Mucosa of rectum (tissue), 2 donors: ENCODE results near the gene MET.
"Not testable (repeated sequence)": the region's sequence is repeated elsewhere in the genome, so short reads cannot be mapped to it uniquely, and the experiment has no call there.

ENCODE experiments used
- H3K27ac ChIP-seq, 2 donors: one replicate each; pipeline ENCODE4 v1.7.0; 2013; ENCODE audit warnings: inconsistent platforms in 2 of 2, low read depth in 2 of 2, low read length in 2 of 2
- H3K27me3 ChIP-seq, 2 donors: one replicate each; pipeline ENCODE4 v1.7.0; 2013; ENCODE audit warnings: low read length in 2 of 2; ENCODE audit not compliant: control insufficient read depth in 2 of 2, insufficient read depth in 2 of 2
- H3K36me3 ChIP-seq, 2 donors: one replicate each; pipeline ENCODE4 v1.7.0; 2013; ENCODE audit warnings: low read length in 2 of 2; ENCODE audit not compliant: control insufficient read depth in 2 of 2, insufficient read depth in 2 of 2
- H3K4me1 ChIP-seq, 2 donors: one replicate each; pipeline ENCODE4 v1.7.0; 2013; ENCODE audit warnings: low read length in 2 of 2, mild to moderate bottlenecking in 1 of 2; ENCODE audit not compliant: control insufficient read depth in 2 of 2, insufficient read depth in 2 of 2
- H3K4me3 ChIP-seq, 2 donors: one replicate each; pipeline ENCODE4 v1.7.0; 2013; ENCODE audit warnings: low read length in 2 of 2
- H3K9ac ChIP-seq, 2 donors: one replicate each; pipeline ENCODE4 v1.7.0; 2013; ENCODE audit warnings: low read length in 2 of 2, low read depth in 1 of 2, mild to moderate bottlenecking in 1 of 2
- H3K9me3 ChIP-seq, 2 donors: one replicate each; pipeline ENCODE4 v1.7.0; 2013; ENCODE audit warnings: low read length in 2 of 2; ENCODE audit not compliant: control insufficient read depth in 2 of 2
- donor health status: healthy.
- donor health status: Normal muscosa, but diverticular disease.

Gene MET

GRCh38 chr7:116638592-116638991, 33.4 kb upstream of the MET start:
- not testable (repeated sequence) for H3K4me3 ChIP-seq, H3K36me3 ChIP-seq, H3K27ac ChIP-seq, H3K27me3 ChIP-seq, H3K9me3 ChIP-seq, H3K4me1 ChIP-seq, H3K9ac ChIP-seq

GRCh38 chr7:116641551-116642153, 30.3 kb upstream of the MET start:
- H3K4me3 ChIP-seq = no peak overlapping the region
- H3K9me3 ChIP-seq = no peaks in the 10 kb centered on the region
- no peak overlapping the region for H3K27ac ChIP-seq
- H3K27me3 ChIP-seq = no peaks in the 10 kb centered on the region
- H3K36me3 ChIP-seq = no peaks in the 10 kb centered on the region
- H3K9ac ChIP-seq = no peak overlapping the region
- H3K4me1 ChIP-seq = no peaks in the 10 kb centered on the region

DNA sequence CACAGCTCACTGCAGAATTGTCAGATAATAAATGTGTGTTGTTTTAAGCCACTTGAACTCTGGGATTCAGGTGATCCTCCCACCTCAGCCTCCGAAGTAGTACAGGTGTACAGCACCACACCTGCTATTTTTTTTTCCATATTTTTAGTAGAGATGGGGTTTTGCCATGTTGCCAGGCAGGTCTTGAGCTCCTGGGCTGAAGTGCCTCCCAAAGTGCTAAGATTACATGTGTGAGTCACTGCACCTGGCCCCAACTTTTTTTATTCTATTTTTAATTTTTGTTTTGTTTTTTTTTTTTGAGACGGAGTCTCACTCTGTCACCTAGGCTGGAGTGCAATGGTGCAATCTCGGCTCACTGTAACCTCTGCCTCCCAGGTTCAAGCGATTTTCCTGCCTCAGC, 28.8 kb upstream of the MET start:
- not testable (repeated sequence) for H3K9me3 ChIP-seq, H3K27ac ChIP-seq, H3K4me1 ChIP-seq, H3K36me3 ChIP-seq, H3K4me3 ChIP-seq, H3K27me3 ChIP-seq, H3K9ac ChIP-seq

- Histone ChIP-seq H3K27me3 (no peaks in the 10 kb centered on the region), H3K4me1 (no peaks in the 10 kb centered on the region)
Measured at GRCh38 chr7:116644628-116645027, 27.4 kb upstream of the MET start.

DNA sequence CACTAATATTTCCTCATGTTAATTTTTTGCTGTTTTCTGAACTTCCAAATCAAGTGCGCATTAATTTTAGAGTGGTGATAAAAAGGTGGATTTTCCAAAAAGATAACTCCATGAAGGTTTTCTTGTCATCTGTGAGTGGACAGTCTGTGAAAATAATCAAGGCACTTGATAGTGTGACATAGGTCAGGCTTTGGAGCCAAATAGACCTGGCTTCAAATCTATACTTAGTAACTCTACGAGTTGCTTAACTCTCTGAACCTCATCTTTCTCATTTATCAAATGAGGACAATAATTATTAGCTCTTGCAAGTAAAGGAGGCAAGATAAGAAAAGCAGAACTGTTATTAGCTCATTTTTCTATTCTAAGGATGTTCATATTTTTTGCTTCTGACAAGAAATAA, 24.7 kb upstream of the MET start:
- Histone ChIP-seq H3K4me3 (no peak overlapping the region), H3K9ac (no peak overlapping the region), H3K27me3 (no peaks in the 10 kb centered on the region), H3K27ac (no peak overlapping the region), H3K9me3 (no peaks in the 10 kb centered on the region), H3K36me3 (no peaks in the 10 kb centered on the region), H3K4me1 (no peaks in the 10 kb centered on the region)

More at GRCh38 chr7:116644628-116645027, 27.4 kb upstream of the MET start:
- H3K9ac ChIP-seq = no peak overlapping the region
- no peak overlapping the region for H3K4me3 ChIP-seq
- H3K36me3 ChIP-seq = no peaks in the 10 kb centered on the region
- H3K9me3 ChIP-seq = no peaks in the 10 kb centered on the region
- H3K27ac ChIP-seq = no peak overlapping the region

DNA sequence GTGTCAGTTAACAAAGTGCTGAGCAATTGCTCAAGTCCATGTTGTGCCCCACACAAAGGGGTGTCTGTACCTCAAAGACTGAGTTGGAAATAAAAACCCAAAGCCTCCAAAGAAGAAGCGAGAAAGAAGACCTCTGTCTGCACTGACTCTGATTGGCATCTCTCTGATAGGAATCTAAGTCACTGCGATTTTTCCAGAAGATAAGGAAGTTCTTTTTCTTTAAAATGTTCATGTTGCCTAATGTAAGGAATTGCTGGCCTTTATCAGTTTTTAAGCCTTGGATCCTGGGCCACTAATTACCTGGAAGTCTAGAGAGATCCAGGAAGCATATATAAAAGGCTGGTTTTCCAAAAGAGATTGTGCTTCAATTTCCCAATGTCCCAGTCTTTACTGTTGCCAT, 24.1 kb upstream of the MET start:
- Histone ChIP-seq H3K36me3 (no peaks in the 10 kb centered on the region), H3K4me3 (no peak overlapping the region)

DNA sequence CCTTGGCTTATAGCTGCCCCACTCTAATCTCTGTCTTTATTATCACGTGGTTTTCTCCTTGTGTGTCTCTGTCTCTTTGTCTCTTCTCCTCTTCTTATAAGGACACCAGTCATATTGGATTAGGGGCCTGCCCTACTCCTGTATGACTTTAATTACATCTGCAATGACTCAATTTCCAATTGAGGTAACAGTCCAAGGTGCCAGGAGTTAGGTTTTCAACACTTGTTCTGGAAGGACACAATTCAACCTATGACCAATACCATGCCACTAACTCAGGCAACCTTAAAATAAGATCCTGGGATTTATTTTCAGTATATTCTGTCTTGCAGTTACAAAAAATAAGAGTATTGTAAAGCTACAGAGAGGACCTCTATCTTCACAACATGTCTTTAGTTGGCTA, 21.6 kb upstream of the MET start:
- H3K9me3 ChIP-seq = no peaks in the 10 kb centered on the region
- H3K27me3 ChIP-seq = no peaks in the 10 kb centered on the region
- no peak overlapping the region for H3K9ac ChIP-seq
- H3K4me1 ChIP-seq = no peaks in the 10 kb centered on the region
- H3K4me3 ChIP-seq = no peak overlapping the region
- no peak overlapping the region for H3K27ac ChIP-seq
- H3K36me3 ChIP-seq = no peaks in the 10 kb centered on the region

More for the DNA sequence above, 24.1 kb upstream of the MET start:
- H3K27me3 ChIP-seq = no peaks in the 10 kb centered on the region
- no peak overlapping the region for H3K9ac ChIP-seq
- H3K27ac ChIP-seq = no peak overlapping the region
- H3K4me1 ChIP-seq = no peaks in the 10 kb centered on the region
- H3K9me3 ChIP-seq = no peaks in the 10 kb centered on the region

DNA sequence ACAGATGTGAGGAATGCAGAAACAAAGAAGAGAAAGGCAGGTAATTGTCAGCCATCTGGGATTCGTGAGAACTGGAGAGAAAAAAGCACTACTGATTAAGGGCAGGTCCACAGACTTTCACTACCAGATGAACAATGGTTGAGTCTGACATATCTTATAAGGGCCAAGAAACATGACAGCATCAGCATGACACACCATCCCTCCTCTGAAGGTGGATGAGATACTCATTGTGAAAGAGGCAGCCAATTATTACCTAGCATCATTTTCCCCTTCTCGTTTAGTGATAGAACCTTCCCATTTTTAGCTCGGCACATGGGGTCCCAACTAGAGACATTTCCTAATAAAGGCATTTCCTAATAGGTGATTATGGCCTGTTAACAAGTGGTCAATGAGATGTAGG, 19.2 kb upstream of the MET start:
- no peak overlapping the region for H3K9ac ChIP-seq
- no peaks in the 10 kb centered on the region for H3K4me1 ChIP-seq
- H3K27ac ChIP-seq = no peak overlapping the region
- no peaks in the 10 kb centered on the region for H3K9me3 ChIP-seq
- H3K4me3 ChIP-seq = no peak overlapping the region
- no peaks in the 10 kb centered on the region for H3K36me3 ChIP-seq
- H3K27me3 ChIP-seq = no peaks in the 10 kb centered on the region

GRCh38 chr7:116653204-116653603, 18.8 kb upstream of the MET start:
- H3K27me3 ChIP-seq = no peaks in the 10 kb centered on the region
- H3K27ac ChIP-seq = no peak overlapping the region
- H3K36me3 ChIP-seq = no peaks in the 10 kb centered on the region
- no peaks in the 10 kb centered on the region for H3K4me1 ChIP-seq
- H3K9ac ChIP-seq = no peak overlapping the region
- H3K9me3 ChIP-seq = no peaks in the 10 kb centered on the region
- H3K4me3 ChIP-seq = no peak overlapping the region

- Histone ChIP-seq H3K4me3 (no peak overlapping the region), H3K27me3 (no peaks in the 10 kb centered on the region), H3K27ac (no peak overlapping the region), H3K9ac (no peak overlapping the region), H3K36me3 (no peaks in the 10 kb centered on the region), H3K9me3 (no peaks in the 10 kb centered on the region), H3K4me1 (no peaks in the 10 kb centered on the region)
Measured at GRCh38 chr7:116653646-116654045, 18.4 kb upstream of the MET start.

DNA sequence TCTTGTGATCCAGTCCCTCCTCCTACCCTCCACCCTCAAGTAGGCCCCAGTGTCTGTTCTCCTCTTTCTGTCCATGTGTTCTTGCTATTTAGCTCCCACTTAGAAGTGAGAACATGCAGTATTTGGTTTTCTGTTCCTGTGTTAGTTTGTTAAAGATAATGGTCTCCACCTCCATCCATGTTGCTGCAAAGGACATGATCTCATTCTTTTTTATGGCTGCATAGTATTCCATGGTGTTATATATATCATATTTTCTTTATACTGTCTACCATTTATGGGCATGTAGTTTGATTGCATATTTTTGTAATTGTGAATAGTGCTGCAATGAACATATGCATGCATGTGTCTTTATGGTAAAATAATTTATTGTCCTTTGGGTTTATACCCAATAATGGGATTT, 12.7 kb upstream of the MET start:
- not testable (repeated sequence) for H3K4me3 ChIP-seq, H3K36me3 ChIP-seq, H3K27me3 ChIP-seq, H3K27ac ChIP-seq, H3K4me1 ChIP-seq, H3K9me3 ChIP-seq, H3K9ac ChIP-seq
